H1 (cell line): ENCODE results near the gene PCIF1. TPM values are rescaled to one million over a fixed set of nuclear protein-coding genes. Genes with fewer than 3 reads are reported as not detected.

ENCODE experiments used
- CTCF ChIA-PET: fragments of 300-600 bp; sonication (Branson Sonifier 250); formaldehyde crosslinking; loops from one replicate; lab custom pipeline; 2021; ENCODE audit not compliant: partially characterized antibody; lab: Charles Lee
- POLR2A ChIA-PET: fragments of 300-600 bp; sonication (Branson Sonifier 250); formaldehyde crosslinking; loops from one replicate; lab custom pipeline; 2021; ENCODE audit warnings: inconsistent platforms; ENCODE audit not compliant: partially characterized antibody; lab: Charles Lee
- DNase-seq, 2 experiments: peaks; one replicate each; pipeline versions ENCODE4 v3.0.0 to v3.0.0-alpha.2; 2010 to 2022; ENCODE audit warnings: low spot score in 2 of 2, low read depth in 1 of 2, mixed read lengths in 1 of 2
- FAIRE-seq: peaks from 2 replicates; lab custom pipeline; 2011; peaks lifted over from hg19 to GRCh38; lab: Jason Lieb, UNC
- H2AFZ ChIP-seq: 2 replicates; pipeline ENCODE4 v1.8.1; 2012; ENCODE audit warnings: low read length, inconsistent platforms
- H2AK5ac ChIP-seq: 2 replicates; pipeline ENCODE4 v1.6.1; 2013; ENCODE audit warnings: low read depth, low read length
- H2BK120ac ChIP-seq: replicated peaks from 2 replicates; pipeline ENCODE3; 2013; ENCODE audit warnings: low read depth, low read length, inconsistent platforms
- H2BK12ac ChIP-seq: 2 replicates; pipeline ENCODE4 v1.6.1; 2013; ENCODE audit warnings: low read depth, low read length
- H2BK15ac ChIP-seq: 2 replicates; pipeline ENCODE4 v1.6.1; 2013; ENCODE audit warnings: low read length
- H2BK20ac ChIP-seq: 2 replicates; pipeline ENCODE4 v1.6.1; 2013; ENCODE audit warnings: low read length
- H2BK5ac ChIP-seq: 2 replicates; pipeline ENCODE4 v1.6.1; 2013; ENCODE audit warnings: low read depth, low read length
- H3K14ac ChIP-seq: 2 replicates; pipeline ENCODE4 v1.6.1; 2013; ENCODE audit warnings: inconsistent platforms; ENCODE audit not compliant: insufficient read length
- H3K18ac ChIP-seq: 2 replicates; pipeline ENCODE4 v1.6.1; 2013; ENCODE audit warnings: low read length; ENCODE audit errors: extremely low read depth
- H3K23ac ChIP-seq: 2 replicates; pipeline ENCODE4 v1.6.1; 2013; ENCODE audit warnings: inconsistent platforms; ENCODE audit not compliant: insufficient read length
- H3K23me2 ChIP-seq: 2 replicates; pipeline ENCODE4 v1.6.1; 2013; ENCODE audit warnings: low read depth, low read length
- H3K27ac ChIP-seq: 2 replicates; pipeline ENCODE4 v1.6.1; 2011; ENCODE audit warnings: low read depth, low read length, inconsistent platforms
- H3K27me3 ChIP-seq, 4 experiments: replicated peaks in 1 of 4; 1 replicate in 1 of 4; 2 replicates in 3 of 4; pipeline versions ENCODE4 v1.6.1 to v1.8.1; 2011 to 2013; ENCODE audit warnings: low read length in 3 of 4, mild to moderate bottlenecking in 3 of 4, inconsistent platforms in 2 of 4, mixed read lengths in 2 of 4, moderate library complexity in 1 of 4; ENCODE audit not compliant: control insufficient read depth in 3 of 4, insufficient read depth in 3 of 4; ENCODE audit errors: extremely low read depth in 1 of 4
- H3K36me3 ChIP-seq, 4 experiments: 2 replicates each; pipeline versions ENCODE4 v1.6.1 to v1.8.1; 2011 to 2013; ENCODE audit warnings: mild to moderate bottlenecking in 4 of 4, low read length in 3 of 4, moderate library complexity in 2 of 4, control low read depth in 1 of 4, inconsistent platforms in 1 of 4; ENCODE audit not compliant: insufficient read depth in 4 of 4, control insufficient read depth in 2 of 4
- H3K4ac ChIP-seq: replicated peaks from 2 replicates; pipeline ENCODE3; 2013; ENCODE audit warnings: low read length, low read depth, mixed read lengths, inconsistent platforms; ENCODE audit not compliant: insufficient read length
- H3K4me1 ChIP-seq, 4 experiments: replicated peaks in 1 of 4; 1 replicate in 1 of 4; 2 replicates in 3 of 4; pipeline versions ENCODE4 v1.6.1 to v1.8.1; 2011 to 2013; ENCODE audit warnings: low read length in 3 of 4, inconsistent platforms in 2 of 4, mixed read lengths in 1 of 4; ENCODE audit not compliant: insufficient read depth in 4 of 4, control insufficient read depth in 3 of 4
- H3K4me2 ChIP-seq, 2 experiments: 2 replicates each; pipeline versions ENCODE4 v1.6.1 to v1.8.1; 2011 to 2013; ENCODE audit warnings: low read depth in 2 of 2, low read length in 2 of 2, control low read depth in 1 of 2, inconsistent platforms in 1 of 2, mild to moderate bottlenecking in 1 of 2; ENCODE audit not compliant: insufficient read depth in 1 of 2
- H3K4me3 ChIP-seq, 4 experiments: fragments of 200-600, 300-600 bp in 1 of 4; sonication (generic), shearing (Covaris generic), sonication (Bioruptor Twin) in 1 of 4; 2 replicates each; pipeline versions ENCODE4 v1.5.1 to v1.8.1; 2011 to 2016; ENCODE audit warnings: low read length in 4 of 4, low read depth in 3 of 4, control low read depth in 2 of 4, inconsistent platforms in 2 of 4, mild to moderate bottlenecking in 2 of 4, mixed read lengths in 1 of 4, moderate library complexity in 1 of 4; ENCODE audit not compliant: insufficient read depth in 2 of 4; ENCODE audit errors: extremely low read depth in 1 of 4
- H3K56ac ChIP-seq: replicated peaks from 2 replicates; pipeline ENCODE3; 2013; ENCODE audit warnings: low read depth, mild to moderate bottlenecking, mixed read lengths, low read length, inconsistent platforms; ENCODE audit not compliant: insufficient read length
- H3K79me1 ChIP-seq: 2 replicates; pipeline ENCODE4 v1.6.1; 2013; ENCODE audit warnings: low read depth, low read length, control low read depth
- H3K79me2 ChIP-seq, 2 experiments: 2 replicates each; pipeline versions ENCODE4 v1.6.1 to v1.8.1; 2012 to 2013; ENCODE audit warnings: low read length in 2 of 2, mild to moderate bottlenecking in 2 of 2, inconsistent platforms in 1 of 2; ENCODE audit not compliant: insufficient read depth in 2 of 2, control insufficient read depth in 1 of 2
- H3K9ac ChIP-seq, 4 experiments: replicated peaks in 1 of 4; 1 replicate in 1 of 4; 2 replicates in 3 of 4; pipeline versions ENCODE4 v1.6.1 to v1.8.1; 2011 to 2013; ENCODE audit warnings: low read depth in 3 of 4, low read length in 3 of 4, control low read depth in 2 of 4, mild to moderate bottlenecking in 2 of 4, moderate library complexity in 2 of 4, inconsistent platforms in 1 of 4; ENCODE audit errors: extremely low read depth in 1 of 4
- H3K9me3 ChIP-seq, 2 experiments: 2 replicates each; pipeline versions ENCODE4 v1.6.1 to v1.8.1; 2012 to 2013; ENCODE audit warnings: mild to moderate bottlenecking in 2 of 2, moderate library complexity in 2 of 2, control low read depth in 1 of 2, inconsistent platforms in 1 of 2, low read depth in 1 of 2, low read length in 1 of 2, mixed read lengths in 1 of 2; ENCODE audit not compliant: insufficient read depth in 2 of 2
- H4K20me1 ChIP-seq, 2 experiments: replicated peaks in 1 of 2; 2 replicates each; pipeline versions ENCODE3 to v1.8.1; 2011 to 2013; ENCODE audit warnings: inconsistent platforms in 2 of 2, low read length in 2 of 2, mild to moderate bottlenecking in 1 of 2; ENCODE audit not compliant: insufficient read depth in 2 of 2, control insufficient read depth in 1 of 2
- H4K5ac ChIP-seq: 2 replicates; pipeline ENCODE4 v1.6.1; 2013; ENCODE audit warnings: low read length, low read depth, mixed read lengths, inconsistent platforms; ENCODE audit not compliant: insufficient read length
- H4K8ac ChIP-seq: 2 replicates; pipeline ENCODE4 v1.8.0; 2013; ENCODE audit warnings: mild to moderate bottlenecking, moderate library complexity, low read length, inconsistent platforms; ENCODE audit not compliant: insufficient read depth; ENCODE audit errors: extremely low read depth
- H4K91ac ChIP-seq: replicated peaks from 2 replicates; pipeline ENCODE3; 2013; ENCODE audit warnings: low read length, mixed read lengths, inconsistent platforms; ENCODE audit not compliant: insufficient read length
- CBX5 ChIP-seq: fragments of 300-800, 300-1000 bp; sonication (generic); IDR thresholded peaks from 2 replicates; pipeline ENCODE4 v1.7.1; 2016; ENCODE audit warnings: antibody characterized with exemption, low read length, low read depth
- E2F6 ChIP-seq: IDR thresholded peaks from 2 replicates; pipeline ENCODE4 v1.6.1; 2012; ENCODE audit warnings: inconsistent platforms
- GTF2F1 ChIP-seq: IDR thresholded peaks from 2 replicates; pipeline ENCODE4 v1.6.1; 2012; ENCODE audit warnings: low read depth, low read length, improper control_type of control experiment, borderline replicate concordance
- HDAC2 ChIP-seq, 2 experiments: fragments of 300-600 bp in 1 of 2; sonication (generic) in 1 of 2; IDR thresholded peaks; 2 replicates each; pipeline ENCODE4 v1.6.1; 2011 to 2012; ENCODE audit warnings: low read depth in 2 of 2, low read length in 2 of 2, mild to moderate bottlenecking in 2 of 2, moderate library complexity in 2 of 2, borderline replicate concordance in 1 of 2, inconsistent platforms in 1 of 2
- KDM1A ChIP-seq: fragments of 200-600, 300-600 bp; sonication (generic); IDR thresholded peaks from 2 replicates; pipeline ENCODE4 v1.7.1; 2016; ENCODE audit warnings: mild to moderate bottlenecking, low read length, borderline replicate concordance
- MAFK ChIP-seq: IDR thresholded peaks from 2 replicates; pipeline ENCODE4 v1.6.1; 2012; ENCODE audit warnings: low read depth, mild to moderate bottlenecking, improper control_type of control experiment, low read length
- NRF1 ChIP-seq: IDR thresholded peaks from 2 replicates; pipeline ENCODE4 v1.6.1; 2011; ENCODE audit warnings: mild to moderate bottlenecking, low read depth, low read length, improper control_type of control experiment
- RBBP5 ChIP-seq: IDR thresholded peaks from 2 replicates; pipeline ENCODE4 v1.7.1; 2012; ENCODE audit warnings: low read depth, mild to moderate bottlenecking, inconsistent platforms, low read length, moderate library complexity, borderline replicate concordance
- SIRT6 ChIP-seq: IDR thresholded peaks from one replicate; pipeline ENCODE4 v1.7.1; 2012; ENCODE audit warnings: low read length, inconsistent platforms
- TEAD4 ChIP-seq: IDR thresholded peaks from 2 replicates; pipeline ENCODE4 v1.6.1; 2012; ENCODE audit warnings: low read depth, low read length, inconsistent platforms, mixed read lengths
- USF2 ChIP-seq: IDR thresholded peaks from 2 replicates; pipeline ENCODE4 v1.6.1; 2011; ENCODE audit warnings: low read length, improper control_type of control experiment
- WGBS, 2 experiments: shearing (Covaris generic) in 1 of 2; methylation state at CpG; one replicate each; pipeline versions ENCODE4 v1.1.6 to v1.1.7; 2013 to 2015; ENCODE audit warnings: low lambda C conversion rate in 2 of 2, mixed read lengths in 2 of 2, inconsistent platforms in 1 of 2, low coverage in 1 of 2, missing lambda C conversion rate in 1 of 2; ENCODE audit not compliant: insufficient replicate concordance in 2 of 2, insufficient coverage in 1 of 2, insufficient read length in 1 of 2; ENCODE audit errors: extremely low coverage in 1 of 2, missing lambda C conversion rate in 1 of 2; 5-methylcytosine and 5-hydroxymethylcytosine counted together
- polyA plus RNA-seq, 7 experiments: library from polyadenylated mRNA; depleted of rRNA in 3 of 7; stranded (reverse) in 5 of 7; unstranded in 2 of 7; fragments of >200 nt in 5 of 7; fragments of 200-250 nt in 2 of 7; gene quantifications; 1 replicate in 5 of 7; 2 replicates in 1 of 7; 4 replicates in 1 of 7; pipeline versions ENCODE4 v1.2.1 to v1.2.3, GENCODE V29; 2011 to 2013; ENCODE audit warnings: missing spikeins in 2 of 7, mixed read lengths in 2 of 7
- total RNA-seq: library from RNA; stranded (reverse); fragmentation: NEBNext Ultra II Directional; extraction: Animal tissue kit (Norgen Biotek cat#: 25700); gene quantifications from 2 replicates; pipeline ENCODE4 v1.2.1, GENCODE V29; 2021

PCIF1 gene
- total and polyA plus RNA-seq, 2 of the 8 experiments (the other 6 are each of a cell fraction or from before 2014, with no cell fraction given), result 30.3 to 30.6 TPM

- H2BK12ac ChIP-seq, result no peak overlapping the region
- CTCF ChIA-PET, result interaction anchor here (0.9 to 9.7 kb wide), 7 partner anchors 11 to 161 kb away, joined by 3 to 82 read pairs (median 5); partner anchors contain the start of gene ZNF335
- TF ChIP-seq HDAC2 (IDR thresholded peaks at IDR 0.05; ENCODE audit: borderline replicate concordance in 1 of 2, low read depth in 2 of 2, low read length in 2 of 2), result no peak
- no peak for TF ChIP-seq USF2
- no peak for TF ChIP-seq KDM1A
- no peak for TF ChIP-seq TEAD4
- no peak for TF ChIP-seq SIRT6
- TF ChIP-seq RBBP5, result no peak
- TF ChIP-seq CBX5, result no peak
- TF ChIP-seq NRF1, result no peak
- TF ChIP-seq GTF2F1, result no peak
- TF ChIP-seq E2F6, result no peak
- TF ChIP-seq MAFK, result no peak
These were observed 25.6 kb downstream of the PCIF1 start for GRCh38 chr20:45959956-45960630.

More at GRCh38 chr20:45959956-45960630, 25.6 kb downstream of the PCIF1 start:
- H4K5ac ChIP-seq, result no peak overlapping the region
- no peaks in the 10 kb centered on the region for H3K23me2 ChIP-seq
- WGBS, 2 experiments, result 93% methylated on average over 14 of the region's 14 CpGs; no CpG with 5 or more reads in 1 of the 2 experiments
- no peak overlapping the region for H3K14ac ChIP-seq
- H3K27ac ChIP-seq, result no peak overlapping the region
- no peak overlapping the region for H2BK15ac ChIP-seq
- H2AK5ac ChIP-seq, result no peak overlapping the region
- H2BK5ac ChIP-seq, result no peak overlapping the region
- DNase-seq (no peak), FAIRE-seq (no peak)
- H3K4me2 ChIP-seq, result no peak overlapping the region
- POLR2A ChIA-PET, result interaction anchor here (1.0 to 16.7 kb wide), 8 partner anchors 10 to 143 kb away, joined by 3 to 238 read pairs (median 4); partner anchors contain the start of genes CTSA, NEURL2, PCIF1 and ZNF335
- no peaks in the 10 kb centered on the region for H3K79me2 ChIP-seq
- no peak overlapping the region for H3K4ac ChIP-seq
- no peak overlapping the region for H3K56ac ChIP-seq
- no peak overlapping the region for H4K91ac ChIP-seq
- H3K36me3 ChIP-seq, result peaks cover 13 to 42% (median 31%) of the 10 kb centered on the region in 4 experiments
- no peak overlapping the region for H3K23ac ChIP-seq
- no peaks in the 10 kb centered on the region for H3K9me3 ChIP-seq
- no peak overlapping the region for H3K9ac ChIP-seq
- H3K18ac ChIP-seq, result no peak overlapping the region
- no peak overlapping the region for H2BK20ac ChIP-seq
- H3K4me3 ChIP-seq, result no peak overlapping the region
- H4K8ac ChIP-seq, result no peak overlapping the region
- no peaks in the 10 kb centered on the region for H3K27me3 ChIP-seq
- no peak overlapping the region for H2BK120ac ChIP-seq
- H2AFZ ChIP-seq, result no peak overlapping the region
- no peaks in the 10 kb centered on the region for H3K79me1 ChIP-seq
- peaks cover 0 to 4% of the 10 kb centered on the region in 2 experiments for H4K20me1 ChIP-seq
- no peaks in the 10 kb centered on the region for H3K4me1 ChIP-seq
